HG02571 (cell line): ENCODE measurements around the gene CMPK1.

Source experiments
- ATAC-seq: cut with Tn5 transposase; IDR thresholded peaks from one replicate; pipeline ENCODE4 v1.9.1; 2021; ENCODE audit warnings: mild to moderate bottlenecking, moderate library complexity; ENCODE audit not compliant: unreplicated experiment

Gene CMPK1

DNA sequence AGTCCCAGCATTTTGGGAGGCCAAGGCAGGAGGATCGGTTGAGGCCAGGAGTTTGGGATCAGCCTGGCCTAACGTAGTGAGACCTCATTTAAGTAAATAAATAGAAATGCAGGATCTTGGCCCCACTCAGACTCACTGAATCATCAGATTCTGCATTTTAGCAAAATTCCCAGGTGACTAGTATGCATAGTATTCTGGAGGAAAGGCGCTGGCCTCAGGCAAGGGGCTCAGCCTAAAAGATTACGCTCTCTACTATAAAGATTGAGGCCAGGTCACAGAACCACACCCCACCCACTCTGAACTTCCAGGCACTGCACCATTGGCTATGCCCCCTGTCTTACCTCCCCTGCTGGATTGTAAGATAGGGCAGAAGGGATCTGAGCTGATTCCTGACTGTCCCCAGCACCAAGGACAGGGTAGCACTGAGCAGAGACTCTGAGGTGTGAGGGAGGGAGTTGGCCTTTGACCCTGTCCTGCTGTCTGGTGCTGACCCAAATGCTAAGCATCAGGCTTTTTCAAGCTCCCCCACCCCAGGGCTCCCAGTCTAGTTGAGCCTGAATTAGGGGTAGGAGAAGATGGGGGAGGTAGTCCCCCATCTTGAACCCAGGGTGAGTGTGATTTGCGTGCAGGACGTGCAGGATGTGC is 85.2 kb downstream of the CMPK1 start:
- ATAC-seq = no peak

DNA sequence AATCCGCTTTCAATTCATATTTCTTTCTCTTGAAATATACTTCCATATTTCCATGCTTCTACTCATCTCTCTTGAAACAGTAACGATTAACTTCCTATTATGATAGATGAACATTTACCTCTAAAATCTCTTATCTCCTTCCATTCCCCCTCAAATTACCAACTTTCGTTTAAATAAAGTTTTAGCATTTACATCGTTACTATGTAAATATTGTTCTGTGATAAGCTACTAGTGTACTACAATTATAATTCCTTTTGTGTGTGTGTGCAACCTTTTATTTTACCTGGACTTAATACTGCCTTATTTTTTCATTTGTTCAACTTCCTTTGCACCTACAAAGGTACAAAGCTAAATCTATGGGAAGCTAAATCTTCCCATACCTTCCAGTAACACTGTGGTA is 87.0 kb downstream of the CMPK1 start:
- no peak for ATAC-seq

DNA sequence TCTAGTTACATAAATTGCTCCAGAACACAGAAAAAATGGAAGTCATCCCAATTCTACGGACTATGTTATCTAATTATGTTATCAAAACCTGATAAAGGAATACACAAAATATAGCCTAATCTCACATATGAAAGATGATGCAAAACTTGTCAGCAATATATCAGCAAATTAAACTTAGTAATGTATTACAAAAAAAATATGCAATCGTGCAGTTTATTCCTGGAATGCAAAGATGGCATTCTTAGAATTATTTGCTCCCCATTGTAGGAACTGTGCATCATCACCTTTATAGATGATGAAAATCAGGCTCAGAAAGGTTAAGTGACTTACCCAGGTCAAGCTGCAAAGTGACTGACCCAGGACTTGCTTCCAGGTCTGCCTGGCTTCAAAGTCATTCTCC is 90.3 kb downstream of the CMPK1 start:
- ATAC-seq = no peak

DNA sequence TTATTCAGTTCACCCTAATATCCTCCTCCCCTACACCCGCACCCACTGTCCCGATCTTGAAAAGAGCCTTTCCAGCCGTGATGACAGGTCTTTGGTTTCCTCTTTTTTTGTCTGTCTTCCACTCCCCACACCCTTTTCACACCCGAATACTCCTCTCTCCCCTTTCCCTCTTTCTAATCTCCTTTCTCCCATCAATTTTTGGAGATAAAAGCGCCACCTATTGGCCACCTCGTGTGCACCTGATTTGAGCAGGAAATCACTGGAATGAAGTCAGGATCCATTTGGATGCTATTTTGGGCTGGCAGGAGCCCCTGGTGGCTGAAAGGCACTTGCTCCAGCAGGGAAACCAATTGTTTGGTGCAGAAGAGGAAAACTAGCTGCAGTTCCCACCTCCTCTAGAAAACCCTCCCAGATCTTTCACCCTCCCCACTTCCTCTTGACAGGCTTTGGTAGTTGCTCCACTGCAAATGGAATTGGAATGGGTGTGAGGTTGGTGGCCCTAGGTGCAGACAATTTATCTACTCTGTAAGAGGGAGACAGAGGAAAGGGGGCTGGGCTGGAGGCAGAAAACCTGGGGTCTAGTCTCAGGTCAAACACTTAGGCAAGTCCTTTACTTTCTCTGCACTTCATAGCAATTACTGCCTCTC is 90.9 kb downstream of the CMPK1 start:
- no peak for ATAC-seq
